ENCODE results near the gene MED4.

Gene MED4

GRCh38 chr13:48094781-48095502 is at the start of gene MED4:
MED4 (minus strand) TSS chr13:48095104; CDS start chr13:48095078, 26 bp downstream.
- peak; percentile 90 for DNase-seq

GRCh38 chr13:48144413-48145035 is 49.6 kb upstream of the MED4 start:
- DNase-seq, result no peak

- DNase-seq, result no peak
Measured at GRCh38 chr13:48142436-48142835, 47.5 kb upstream of the MED4 start.

- no peak for DNase-seq
Measured at GRCh38 chr13:48138270-48138669, 43.4 kb upstream of the MED4 start.

GRCh38 chr13:48132961-48133360 is 38.1 kb upstream of the MED4 start:
- DNase-seq, result peak; percentile 13

- DNase-seq, result no peak
Measured at GRCh38 chr13:48131533-48131932, 36.6 kb upstream of the MED4 start.

- DNase-seq, result peak; percentile 56
Measured at GRCh38 chr13:48126944-48127830, 32.3 kb upstream of the MED4 start.

- peak; percentile 4 for DNase-seq
Measured at GRCh38 chr13:48125794-48126228, 30.9 kb upstream of the MED4 start.

GRCh38 chr13:48123812-48124211 is 28.9 kb upstream of the MED4 start:
- DNase-seq, result no peak

GRCh38 chr13:48121733-48122132 is 26.8 kb upstream of the MED4 start:
- no peak for DNase-seq

GRCh38 chr13:48120241-48120640 is 25.3 kb upstream of the MED4 start:
- DNase-seq, result no peak

GRCh38 chr13:48118030-48118429 is 23.1 kb upstream of the MED4 start:
- DNase-seq, result no peak

- DNase-seq, result no peak
Measured at GRCh38 chr13:48116808-48117207, 21.9 kb upstream of the MED4 start.

GRCh38 chr13:48113756-48114130 is 18.8 kb upstream of the MED4 start:
- DNase-seq, result no peak

- DNase-seq, result no peak
Measured at GRCh38 chr13:48112896-48113755, 18.2 kb upstream of the MED4 start.

GRCh38 chr13:48110931-48111721 is 16.2 kb upstream of the MED4 start:
- DNase-seq, result no peak

- no peak for DNase-seq
Measured at GRCh38 chr13:48110132-48110868, 15.4 kb upstream of the MED4 start.

GRCh38 chr13:48108106-48108505 is 13.2 kb upstream of the MED4 start:
- no peak for DNase-seq

- DNase-seq, result no peak
Measured at GRCh38 chr13:48097793-48098192, 2.9 kb upstream of the MED4 start.

GRCh38 chr13:48096670-48097069 is 1.8 kb upstream of the MED4 start:
- DNase-seq, result peak; percentile 0

- DNase-seq, result peak; percentile 13
Measured at GRCh38 chr13:48094404-48094780, 512 bp downstream of the MED4 start.
